Transverse colon (tissue), 4 donors: Measurements from ENCODE around the gene ALG3.
A peak's percentile ranks its signal among the peaks of the same experiment; 100 is the strongest.

Source experiments
- EP300 ChIP-seq: sonication (generic); formaldehyde crosslinking; IDR thresholded peaks from one replicate; pipeline ENCODE4 v1.6.1; 2017; ENCODE audit warnings: antibody characterized with exemption, low read depth
- POLR2AphosphoS5 ChIP-seq, 3 donors: sonication (generic); formaldehyde crosslinking; IDR thresholded peaks; one replicate each; pipeline ENCODE4 v1.6.1; 2016; ENCODE audit warnings: antibody characterized with exemption in 3 of 3
- TF ChIP-seq, protein P1 (sequence below), 5 experiments: fragments of 200-600 bp in 3 of 5; fragments of 450-650 bp in 2 of 5; sonication (generic) in 3 of 5; IDR thresholded peaks; 1 replicate in 2 of 5; 2 replicates in 3 of 5; pipeline ENCODE4 v1.5.1; 2016 to 2017; ENCODE audit warnings: antibody characterized with exemption in 5 of 5, inconsistent platforms in 3 of 5, mild to moderate bottlenecking in 2 of 5, moderate library complexity in 1 of 5

DNA sequence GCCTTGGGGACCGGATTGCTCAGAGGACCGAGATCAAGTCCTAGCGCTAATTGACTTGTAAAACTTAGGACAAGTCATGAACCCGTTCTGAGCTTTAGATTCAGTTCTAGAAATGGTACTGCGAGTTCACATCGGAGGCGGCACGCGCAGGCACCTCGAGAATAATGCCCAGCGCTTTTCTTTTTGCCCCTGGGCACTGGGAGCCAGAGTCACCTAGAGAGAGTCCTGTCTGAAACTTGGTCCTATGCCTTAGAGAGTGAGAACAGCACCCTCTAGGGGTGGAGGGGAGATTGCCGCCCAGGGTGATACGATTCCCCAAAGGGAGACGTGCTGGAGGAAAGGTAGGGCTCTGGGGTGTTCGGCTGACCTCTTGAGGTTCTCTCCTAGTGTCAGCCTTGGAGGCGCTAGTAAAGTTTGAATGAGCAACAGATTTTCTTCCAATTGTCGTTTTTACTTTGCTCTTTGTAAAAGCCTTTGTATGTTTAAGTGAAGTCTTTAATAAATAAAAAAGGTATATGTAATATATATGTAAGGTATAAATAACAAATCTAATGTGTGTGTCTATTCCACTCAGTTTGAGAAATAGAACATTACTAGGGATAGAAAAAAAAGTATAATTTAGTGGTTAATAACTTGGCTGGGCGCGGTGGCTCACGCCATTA lies 1.5 kb upstream of the ALG3 start:
- TF ChIP-seq, protein P1, sequence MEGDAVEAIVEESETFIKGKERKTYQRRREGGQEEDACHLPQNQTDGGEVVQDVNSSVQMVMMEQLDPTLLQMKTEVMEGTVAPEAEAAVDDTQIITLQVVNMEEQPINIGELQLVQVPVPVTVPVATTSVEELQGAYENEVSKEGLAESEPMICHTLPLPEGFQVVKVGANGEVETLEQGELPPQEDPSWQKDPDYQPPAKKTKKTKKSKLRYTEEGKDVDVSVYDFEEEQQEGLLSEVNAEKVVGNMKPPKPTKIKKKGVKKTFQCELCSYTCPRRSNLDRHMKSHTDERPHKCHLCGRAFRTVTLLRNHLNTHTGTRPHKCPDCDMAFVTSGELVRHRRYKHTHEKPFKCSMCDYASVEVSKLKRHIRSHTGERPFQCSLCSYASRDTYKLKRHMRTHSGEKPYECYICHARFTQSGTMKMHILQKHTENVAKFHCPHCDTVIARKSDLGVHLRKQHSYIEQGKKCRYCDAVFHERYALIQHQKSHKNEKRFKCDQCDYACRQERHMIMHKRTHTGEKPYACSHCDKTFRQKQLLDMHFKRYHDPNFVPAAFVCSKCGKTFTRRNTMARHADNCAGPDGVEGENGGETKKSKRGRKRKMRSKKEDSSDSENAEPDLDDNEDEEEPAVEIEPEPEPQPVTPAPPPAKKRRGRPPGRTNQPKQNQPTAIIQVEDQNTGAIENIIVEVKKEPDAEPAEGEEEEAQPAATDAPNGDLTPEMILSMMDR (IDR thresholded peaks at IDR 0.05), result peak; percentile 87 to 95 (median 92)
- TF ChIP-seq POLR2AphosphoS5 (IDR thresholded peaks at IDR 0.05) (peak in 1 of 3 donors; percentile 12), EP300 (no peak)
